ENCODE results near the gene TMEM174.
"Not testable (repeated sequence)": the region's sequence is repeated elsewhere in the genome, so short reads cannot be mapped to it uniquely, and the experiment has no call there.

The TMEM174 gene

DNA sequence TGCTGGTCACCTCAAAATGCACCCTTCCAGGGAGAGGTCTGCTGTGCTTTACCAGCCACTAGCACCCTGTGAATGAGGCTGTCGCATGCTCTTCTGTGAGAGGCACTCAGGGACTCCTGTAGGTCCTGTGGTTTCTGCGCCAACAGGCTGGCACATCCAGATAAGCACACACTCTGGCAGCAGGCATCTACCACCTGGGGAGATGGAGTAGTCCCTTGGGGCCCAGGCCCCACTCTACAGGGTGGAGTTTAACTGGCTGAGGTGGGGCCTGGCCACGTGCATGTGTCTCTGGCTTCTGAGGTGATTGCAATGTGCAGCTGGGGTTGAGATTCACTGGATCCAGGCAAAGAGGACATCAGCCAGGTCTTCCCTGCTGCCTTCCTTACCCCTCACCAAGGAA is 32.3 kb downstream of the TMEM174 start:
- Histone ChIP-seq H3K36me3 (no peaks in the 10 kb centered on the region), H3K27ac (no peak overlapping the region), H3K4me3 (ENCODE audit: low read depth, low read length) (no peak overlapping the region), H3K27me3 (ENCODE audit: insufficient read depth, low read depth, severe bottlenecking) (no peaks in the 10 kb centered on the region), H3K9me3 (ENCODE audit: severe bottlenecking) (peaks cover 13% of the 10 kb centered on the region)
- TF ChIP-seq, protein P1, sequence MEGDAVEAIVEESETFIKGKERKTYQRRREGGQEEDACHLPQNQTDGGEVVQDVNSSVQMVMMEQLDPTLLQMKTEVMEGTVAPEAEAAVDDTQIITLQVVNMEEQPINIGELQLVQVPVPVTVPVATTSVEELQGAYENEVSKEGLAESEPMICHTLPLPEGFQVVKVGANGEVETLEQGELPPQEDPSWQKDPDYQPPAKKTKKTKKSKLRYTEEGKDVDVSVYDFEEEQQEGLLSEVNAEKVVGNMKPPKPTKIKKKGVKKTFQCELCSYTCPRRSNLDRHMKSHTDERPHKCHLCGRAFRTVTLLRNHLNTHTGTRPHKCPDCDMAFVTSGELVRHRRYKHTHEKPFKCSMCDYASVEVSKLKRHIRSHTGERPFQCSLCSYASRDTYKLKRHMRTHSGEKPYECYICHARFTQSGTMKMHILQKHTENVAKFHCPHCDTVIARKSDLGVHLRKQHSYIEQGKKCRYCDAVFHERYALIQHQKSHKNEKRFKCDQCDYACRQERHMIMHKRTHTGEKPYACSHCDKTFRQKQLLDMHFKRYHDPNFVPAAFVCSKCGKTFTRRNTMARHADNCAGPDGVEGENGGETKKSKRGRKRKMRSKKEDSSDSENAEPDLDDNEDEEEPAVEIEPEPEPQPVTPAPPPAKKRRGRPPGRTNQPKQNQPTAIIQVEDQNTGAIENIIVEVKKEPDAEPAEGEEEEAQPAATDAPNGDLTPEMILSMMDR (IDR thresholded peaks at IDR 0.05; ENCODE audit: low read depth, low read length): no peak
- DNase-seq: no peak

GRCh38 chr5:73207239-73207638 is 34.2 kb downstream of the TMEM174 start:
- not testable (repeated sequence) for H3K4me3 ChIP-seq (ENCODE audit: low read depth, low read length); DNase-seq; H3K36me3 ChIP-seq; H3K27me3 ChIP-seq (ENCODE audit: insufficient read depth, low read depth, severe bottlenecking); H3K27ac ChIP-seq
- peaks cover 13% of the 10 kb centered on the region for H3K9me3 ChIP-seq (ENCODE audit: severe bottlenecking)

DNA sequence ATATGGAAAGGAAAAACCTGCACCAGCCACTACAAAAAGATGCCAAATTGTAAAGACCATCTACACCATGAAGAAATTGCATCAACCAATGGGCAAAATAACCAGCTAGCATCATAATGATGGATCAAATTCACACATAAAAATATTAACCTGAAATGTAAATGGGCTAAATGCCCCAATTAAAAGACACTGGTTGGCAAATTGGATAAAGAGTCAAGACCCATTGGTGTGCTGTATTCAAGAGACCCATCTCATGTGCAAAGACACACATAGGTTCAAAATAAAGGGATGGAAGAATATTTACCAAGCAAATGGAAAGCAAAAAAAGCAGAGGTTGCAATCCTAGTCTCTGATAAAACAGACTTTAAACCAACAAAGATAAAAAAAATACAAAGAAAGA is 36.1 kb downstream of the TMEM174 start:
- peaks cover 13% of the 10 kb centered on the region for H3K9me3 ChIP-seq (ENCODE audit: severe bottlenecking)
- H3K4me3 ChIP-seq (ENCODE audit: low read depth, low read length); H3K27me3 ChIP-seq (ENCODE audit: insufficient read depth, low read depth, severe bottlenecking); DNase-seq; H3K27ac ChIP-seq; H3K36me3 ChIP-seq: not testable (repeated sequence)

GRCh38 chr5:73212693-73213092 is 39.7 kb downstream of the TMEM174 start:
- H3K4me3 ChIP-seq (ENCODE audit: low read depth, low read length); H3K36me3 ChIP-seq; H3K27me3 ChIP-seq (ENCODE audit: insufficient read depth, low read depth, severe bottlenecking); DNase-seq; H3K9me3 ChIP-seq (ENCODE audit: severe bottlenecking); H3K27ac ChIP-seq: not testable (repeated sequence)

- TF ChIP-seq, protein P1 (IDR thresholded peaks at IDR 0.05; ENCODE audit: low read depth, low read length): no peak
- peaks cover 2% of the 10 kb centered on the region for H3K27me3 ChIP-seq (ENCODE audit: insufficient read depth, low read depth, severe bottlenecking)
- DNase-seq: no peak
- H3K9me3 ChIP-seq (ENCODE audit: severe bottlenecking): peaks cover 7% of the 10 kb centered on the region
- no peak overlapping the region for H3K4me3 ChIP-seq (ENCODE audit: low read depth, low read length)
- no peak overlapping the region for H3K27ac ChIP-seq
- no peaks in the 10 kb centered on the region for H3K36me3 ChIP-seq
These were observed 40.6 kb downstream of the TMEM174 start for GRCh38 chr5:73213566-73213998.

GRCh38 chr5:73214306-73214705 is 41.3 kb downstream of the TMEM174 start:
- Histone ChIP-seq H3K4me3 (ENCODE audit: low read depth, low read length) (no peak overlapping the region), H3K27ac (no peak overlapping the region), H3K27me3 (ENCODE audit: insufficient read depth, low read depth, severe bottlenecking) (peaks cover 2% of the 10 kb centered on the region), H3K9me3 (ENCODE audit: severe bottlenecking) (peaks cover 5% of the 10 kb centered on the region), H3K36me3 (no peaks in the 10 kb centered on the region)
- no peak for DNase-seq
- TF ChIP-seq, protein P1 (IDR thresholded peaks at IDR 0.05; ENCODE audit: low read depth, low read length): no peak

- TF ChIP-seq, protein P1 (IDR thresholded peaks at IDR 0.05; ENCODE audit: low read depth, low read length): no peak
- Histone ChIP-seq H3K4me3 (ENCODE audit: low read depth, low read length) (no peak overlapping the region), H3K27me3 (ENCODE audit: insufficient read depth, low read depth, severe bottlenecking) (peaks cover 2% of the 10 kb centered on the region), H3K27ac (no peak overlapping the region), H3K36me3 (no peaks in the 10 kb centered on the region), H3K9me3 (ENCODE audit: severe bottlenecking) (no peaks in the 10 kb centered on the region)
- no peak for DNase-seq
These were observed 42.0 kb downstream of the TMEM174 start for GRCh38 chr5:73214996-73215395.

All from WERI-Rb-1 (cell line).